Gastrocnemius medialis (tissue), 4 donors: ENCODE results near the gene LZTS3.

Experiments used
- POLR2A ChIP-seq, 2 donors: fragments of 450-650 bp; IDR thresholded peaks; one replicate each; pipeline ENCODE4 v1.6.1; 2017; ENCODE audit warnings: antibody characterized with exemption in 2 of 2, mild to moderate bottlenecking in 2 of 2, moderate library complexity in 2 of 2
- TF ChIP-seq, protein P1 (sequence below), 5 experiments: fragments of 450-650 bp in 3 of 5; fragments of 200-600 bp in 2 of 5; sonication (generic) in 2 of 5; IDR thresholded peaks in 4 of 5; conservative IDR thresholded peaks in 1 of 5; 1 replicate in 4 of 5; 2 replicates in 1 of 5; pipeline ENCODE4 v1.5.1; 2016 to 2019; ENCODE audit warnings: antibody characterized with exemption in 5 of 5, mild to moderate bottlenecking in 3 of 5, moderate library complexity in 3 of 5

DNA sequence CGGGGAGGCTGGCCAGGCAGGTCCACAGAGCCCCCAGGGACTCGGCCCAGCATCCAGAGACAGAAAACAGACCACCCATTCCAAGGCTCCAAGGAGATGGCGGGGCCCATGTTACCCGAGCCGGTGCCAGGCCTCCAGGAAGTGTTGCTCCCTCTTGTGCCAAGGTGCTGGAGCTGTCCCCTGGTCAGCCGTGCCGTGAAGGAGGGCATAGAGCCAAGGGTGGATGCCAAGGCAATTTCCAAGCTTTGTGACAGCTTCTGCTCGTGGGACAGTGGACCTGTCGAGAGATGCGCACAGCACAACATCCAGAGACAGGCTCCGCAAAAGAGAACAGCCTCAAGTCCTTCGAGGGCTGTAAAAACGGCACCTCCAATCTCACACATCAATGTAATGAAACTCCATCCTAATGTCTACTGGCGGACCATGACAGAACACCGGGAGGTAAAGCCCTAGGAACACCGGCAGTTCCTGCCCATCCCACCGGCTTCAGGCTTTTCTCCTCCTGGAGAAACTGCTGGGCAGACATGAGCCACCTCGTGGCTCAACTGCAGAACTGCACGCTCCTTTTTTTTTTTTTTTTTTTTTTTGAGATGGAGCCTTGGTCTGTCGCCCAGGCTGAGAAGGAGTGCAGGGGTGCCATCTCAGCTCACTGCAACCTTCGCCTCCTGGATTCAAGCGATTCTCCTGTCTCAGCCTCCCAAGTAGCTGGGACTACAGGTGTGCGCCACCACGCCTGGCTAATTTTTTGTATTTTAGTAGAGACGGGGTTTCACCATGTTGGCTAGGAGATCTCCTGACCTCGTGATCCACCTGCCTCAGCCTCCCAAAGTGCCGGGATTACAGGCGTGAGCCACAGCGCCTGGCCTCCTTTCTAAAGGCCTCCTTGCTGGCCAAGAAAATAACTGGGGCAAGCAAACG is 57.9 kb downstream of the LZTS3 start:
- TF ChIP-seq, protein P1, sequence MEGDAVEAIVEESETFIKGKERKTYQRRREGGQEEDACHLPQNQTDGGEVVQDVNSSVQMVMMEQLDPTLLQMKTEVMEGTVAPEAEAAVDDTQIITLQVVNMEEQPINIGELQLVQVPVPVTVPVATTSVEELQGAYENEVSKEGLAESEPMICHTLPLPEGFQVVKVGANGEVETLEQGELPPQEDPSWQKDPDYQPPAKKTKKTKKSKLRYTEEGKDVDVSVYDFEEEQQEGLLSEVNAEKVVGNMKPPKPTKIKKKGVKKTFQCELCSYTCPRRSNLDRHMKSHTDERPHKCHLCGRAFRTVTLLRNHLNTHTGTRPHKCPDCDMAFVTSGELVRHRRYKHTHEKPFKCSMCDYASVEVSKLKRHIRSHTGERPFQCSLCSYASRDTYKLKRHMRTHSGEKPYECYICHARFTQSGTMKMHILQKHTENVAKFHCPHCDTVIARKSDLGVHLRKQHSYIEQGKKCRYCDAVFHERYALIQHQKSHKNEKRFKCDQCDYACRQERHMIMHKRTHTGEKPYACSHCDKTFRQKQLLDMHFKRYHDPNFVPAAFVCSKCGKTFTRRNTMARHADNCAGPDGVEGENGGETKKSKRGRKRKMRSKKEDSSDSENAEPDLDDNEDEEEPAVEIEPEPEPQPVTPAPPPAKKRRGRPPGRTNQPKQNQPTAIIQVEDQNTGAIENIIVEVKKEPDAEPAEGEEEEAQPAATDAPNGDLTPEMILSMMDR (IDR thresholded peaks at IDR 0.05 in 4 of 5, conservative IDR thresholded peaks at IDR 0.05 in 1 of 5), result peak; percentile 43 to 82 (median 63)
- no peak for TF ChIP-seq POLR2A (IDR thresholded peaks at IDR 0.05)
